ENCODE measurements around the gene DNAH11. TPM values are rescaled to one million over a fixed set of nuclear protein-coding genes. Genes with fewer than 3 reads are reported as not detected.

The DNAH11 gene
- total RNA-seq, 3 donors from 2014 or later: 0.32 to 2.2 (median 0.33) TPM

GRCh38 chr7:21743493-21743892 lies 200.7 kb downstream of the DNAH11 start:
- DNase-seq (ENCODE audit: low spot score in 2 of 2): no peak
- H3K27ac ChIP-seq: no peak overlapping the region
- no peaks in the 10 kb centered on the region for H3K4me1 ChIP-seq
- intact Hi-C loops (cut with DNase I; ENCODE audit: low total_unique reads): no loop called here
- no peaks in the 10 kb centered on the region for H3K9me3 ChIP-seq
- no peaks in the 10 kb centered on the region for H3K36me3 ChIP-seq
- no peaks in the 10 kb centered on the region for H3K27me3 ChIP-seq
- no peak overlapping the region for H3K4me3 ChIP-seq
- TF ChIP-seq POLR2AphosphoS5 (IDR thresholded peaks at IDR 0.05): no peak
- TF ChIP-seq, protein P1, sequence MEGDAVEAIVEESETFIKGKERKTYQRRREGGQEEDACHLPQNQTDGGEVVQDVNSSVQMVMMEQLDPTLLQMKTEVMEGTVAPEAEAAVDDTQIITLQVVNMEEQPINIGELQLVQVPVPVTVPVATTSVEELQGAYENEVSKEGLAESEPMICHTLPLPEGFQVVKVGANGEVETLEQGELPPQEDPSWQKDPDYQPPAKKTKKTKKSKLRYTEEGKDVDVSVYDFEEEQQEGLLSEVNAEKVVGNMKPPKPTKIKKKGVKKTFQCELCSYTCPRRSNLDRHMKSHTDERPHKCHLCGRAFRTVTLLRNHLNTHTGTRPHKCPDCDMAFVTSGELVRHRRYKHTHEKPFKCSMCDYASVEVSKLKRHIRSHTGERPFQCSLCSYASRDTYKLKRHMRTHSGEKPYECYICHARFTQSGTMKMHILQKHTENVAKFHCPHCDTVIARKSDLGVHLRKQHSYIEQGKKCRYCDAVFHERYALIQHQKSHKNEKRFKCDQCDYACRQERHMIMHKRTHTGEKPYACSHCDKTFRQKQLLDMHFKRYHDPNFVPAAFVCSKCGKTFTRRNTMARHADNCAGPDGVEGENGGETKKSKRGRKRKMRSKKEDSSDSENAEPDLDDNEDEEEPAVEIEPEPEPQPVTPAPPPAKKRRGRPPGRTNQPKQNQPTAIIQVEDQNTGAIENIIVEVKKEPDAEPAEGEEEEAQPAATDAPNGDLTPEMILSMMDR (IDR thresholded peaks at IDR 0.05): no peak
- no peak for TF ChIP-seq POLR2A (IDR thresholded peaks at IDR 0.05)

DNA sequence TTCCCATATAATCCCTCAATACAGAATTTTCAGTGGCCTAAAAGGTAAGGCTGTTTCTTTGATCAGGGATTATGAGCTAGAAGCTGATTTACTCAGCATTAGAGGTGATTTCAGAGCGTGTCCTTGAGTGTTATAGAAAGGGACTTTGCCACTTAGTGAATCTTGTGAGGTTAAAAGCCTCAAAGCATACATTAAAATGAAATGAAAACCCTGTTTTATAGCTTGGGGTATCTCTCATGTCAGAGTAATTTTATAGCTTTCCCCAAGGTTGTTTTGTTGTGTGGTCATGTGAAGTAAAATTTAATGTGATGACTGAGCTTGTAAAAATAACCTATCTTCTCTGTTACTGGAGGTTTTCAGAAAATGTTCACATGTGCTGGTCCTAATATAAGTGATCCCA lies 204.1 kb downstream of the DNAH11 start:
- intact Hi-C loops (cut with DNase I; ENCODE audit: low total_unique reads): no loop called here
- Histone ChIP-seq H3K36me3 (no peaks in the 10 kb centered on the region), H3K27ac (no peak overlapping the region), H3K4me1 (no peaks in the 10 kb centered on the region), H3K9me3 (no peaks in the 10 kb centered on the region), H3K4me3 (no peak overlapping the region), H3K27me3 (no peaks in the 10 kb centered on the region)
- TF ChIP-seq POLR2A (IDR thresholded peaks at IDR 0.05) (no peak), POLR2AphosphoS5 (IDR thresholded peaks at IDR 0.05) (no peak)
- TF ChIP-seq, protein P1 (IDR thresholded peaks at IDR 0.05): no peak
- DNase-seq (ENCODE audit: low spot score in 2 of 2): no peak

DNA sequence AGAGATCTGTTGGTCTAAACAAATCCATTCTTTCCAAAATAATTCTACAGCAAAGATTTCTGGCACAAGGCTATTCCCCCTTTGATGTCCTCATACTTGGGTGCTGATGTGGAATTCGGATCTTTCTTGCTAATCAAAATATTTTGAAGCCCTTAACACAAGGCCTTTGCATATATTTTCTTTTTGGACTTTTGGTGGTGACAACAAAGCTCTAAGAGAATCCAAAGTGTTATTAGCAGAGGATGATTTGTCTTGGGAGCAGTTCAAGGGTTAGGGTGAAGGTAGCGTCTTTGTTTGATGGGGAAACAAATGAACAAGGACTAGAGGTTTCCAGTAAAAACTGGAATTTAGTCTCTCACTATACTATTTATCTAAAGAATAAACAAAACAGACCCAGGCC lies 205.0 kb downstream of the DNAH11 start:
- intact Hi-C loops (cut with DNase I; ENCODE audit: low total_unique reads): no loop called here
- Histone ChIP-seq H3K27ac (no peak overlapping the region), H3K9me3 (no peaks in the 10 kb centered on the region), H3K4me3 (no peak overlapping the region), H3K4me1 (no peaks in the 10 kb centered on the region), H3K36me3 (no peaks in the 10 kb centered on the region), H3K27me3 (no peaks in the 10 kb centered on the region)
- TF ChIP-seq POLR2A (IDR thresholded peaks at IDR 0.05) (no peak), POLR2AphosphoS5 (IDR thresholded peaks at IDR 0.05) (no peak)
- TF ChIP-seq, protein P1 (IDR thresholded peaks at IDR 0.05): no peak
- DNase-seq (ENCODE audit: low spot score in 2 of 2): no peak

DNA sequence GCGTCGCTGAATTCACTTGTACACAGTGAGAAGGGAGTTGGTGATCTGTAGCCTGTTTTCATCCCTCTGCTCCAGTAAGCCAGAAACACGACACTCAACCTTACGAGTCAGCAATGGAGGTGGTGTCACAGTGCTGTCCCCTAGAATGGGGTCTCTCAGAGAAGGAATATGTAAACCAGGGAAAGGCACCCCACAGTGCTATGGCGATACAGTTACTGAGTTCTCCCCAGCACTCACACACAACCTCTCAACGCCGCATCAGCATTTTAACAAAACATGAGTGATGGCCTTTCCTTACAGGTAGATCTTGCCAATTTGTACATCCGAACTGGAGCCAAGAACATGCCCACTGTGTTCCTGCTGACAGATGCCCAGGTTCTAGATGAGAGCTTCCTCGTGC lies 206.5 kb downstream of the DNAH11 start:
- Histone ChIP-seq H3K9me3 (no peaks in the 10 kb centered on the region), H3K4me3 (no peak overlapping the region), H3K4me1 (no peaks in the 10 kb centered on the region), H3K27ac (no peak overlapping the region), H3K27me3 (no peaks in the 10 kb centered on the region), H3K36me3 (no peaks in the 10 kb centered on the region)
- no peak for DNase-seq (ENCODE audit: low spot score in 2 of 2)
- TF ChIP-seq POLR2A (IDR thresholded peaks at IDR 0.05): no peak
- intact Hi-C loops (cut with DNase I; ENCODE audit: low total_unique reads): no loop called here

DNA sequence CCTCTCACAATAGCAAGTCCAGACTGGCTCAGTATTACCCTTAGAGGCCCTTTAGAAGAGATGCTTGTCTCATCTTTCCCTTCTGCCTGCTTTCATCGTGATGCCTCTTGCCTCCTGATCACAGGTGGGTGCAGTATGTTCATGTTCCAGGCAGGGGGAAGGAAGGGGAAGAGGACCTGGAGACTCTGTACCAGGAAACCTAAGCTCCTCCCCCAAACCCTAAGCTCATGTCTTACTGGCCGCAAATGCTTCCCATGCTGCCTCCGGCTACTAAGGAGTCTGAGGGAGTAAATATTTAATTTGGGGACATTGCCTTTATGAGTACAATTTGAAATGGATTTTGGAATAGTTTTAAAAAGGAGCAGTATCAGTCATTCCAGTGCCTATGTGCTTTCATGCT lies 210.2 kb downstream of the DNAH11 start:
- H3K4me1 ChIP-seq: no peaks in the 10 kb centered on the region
- no peak overlapping the region for H3K27ac ChIP-seq
- no peaks in the 10 kb centered on the region for H3K36me3 ChIP-seq
- intact Hi-C loops (cut with DNase I; ENCODE audit: low total_unique reads): no loop called here
- no peaks in the 10 kb centered on the region for H3K9me3 ChIP-seq
- TF ChIP-seq POLR2AphosphoS5 (IDR thresholded peaks at IDR 0.05) (no peak), POLR2A (IDR thresholded peaks at IDR 0.05) (no peak)
- H3K4me3 ChIP-seq: no peak overlapping the region
- no peaks in the 10 kb centered on the region for H3K27me3 ChIP-seq
- DNase-seq (ENCODE audit: low spot score in 2 of 2): no peak

GRCh38 chr7:21754963-21755362 lies 212.1 kb downstream of the DNAH11 start:
- no peak overlapping the region for H3K4me3 ChIP-seq

More at GRCh38 chr7:21754963-21755362, 212.1 kb downstream of the DNAH11 start:
- TF ChIP-seq POLR2AphosphoS5 (IDR thresholded peaks at IDR 0.05) (no peak), POLR2A (IDR thresholded peaks at IDR 0.05) (no peak)
- TF ChIP-seq, protein P1 (IDR thresholded peaks at IDR 0.05): no peak
- DNase-seq (ENCODE audit: low spot score in 2 of 2): no peak
- H3K36me3 ChIP-seq: no peaks in the 10 kb centered on the region
- H3K27me3 ChIP-seq: no peaks in the 10 kb centered on the region
- H3K27ac ChIP-seq: no peak overlapping the region
- intact Hi-C loops (cut with DNase I; ENCODE audit: low total_unique reads): no loop called here
- no peaks in the 10 kb centered on the region for H3K9me3 ChIP-seq
- no peaks in the 10 kb centered on the region for H3K4me1 ChIP-seq
